Measurements from ENCODE around the gene RSL1D1. TPM values are rescaled to one million over a fixed set of nuclear protein-coding genes. Genes with fewer than 3 reads are reported as not detected.

The RSL1D1 gene
- total and polyA plus RNA-seq, 9 of the 15 experiments (the other 6 are each of a cell fraction or from before 2014, with no cell fraction given), result 259 to 753 (median 373) TPM

- no peak for TF ChIP-seq CEBPZ (IDR thresholded peaks at IDR 0.05; ENCODE audit: borderline replicate concordance, low read depth, low read length)
- no peak for TF ChIP-seq EP400 (IDR thresholded peaks at IDR 0.05)
- TF ChIP-seq ZNF143 (CRISPR knock-in tag; IDR thresholded peaks at IDR 0.05), result no peak
- no peak for TF ChIP-seq PTTG1 (tag; IDR thresholded peaks at IDR 0.05; ENCODE audit: low read depth)
Measured at GRCh38 chr16:11836650-11837244, 14.6 kb downstream of the RSL1D1 start (continued).

GRCh38 chr16:11835891-11836649, 15.3 kb downstream of the RSL1D1 start:
- Histone ChIP-seq H3K9me1 (ENCODE audit: control insufficient read depth, insufficient read depth, low read length) (no peaks in the 10 kb centered on the region), H3K27ac (ENCODE audit: extremely low read depth, low read depth, low read length) (no peak overlapping the region), H3K36me3 (ENCODE audit: control insufficient read depth, insufficient read depth, low read length) (peaks cover 50% of the 10 kb centered on the region), H3K4me2 (ENCODE audit: insufficient read depth, low read length) (no peak overlapping the region), H3K79me2 (ENCODE audit: control insufficient read depth, insufficient read depth, low read length) (no peaks in the 10 kb centered on the region), H3K27me3 (ENCODE audit: control insufficient read depth in 2 of 2, insufficient read depth in 2 of 2, low read length in 2 of 2) (no peaks in the 10 kb centered on the region), H3K4me3 (no peak overlapping the region), H3K4me1 (replicated peaks in 1 of 2; ENCODE audit: control insufficient read depth in 2 of 2, insufficient read depth in 2 of 2, low read length in 2 of 2) (peaks cover 0 to 6% of the 10 kb centered on the region in 2 experiments; a peak in 2 of 5 replicates), H2AFZ (ENCODE audit: low read depth, low read length) (no peak overlapping the region), H4K20me1 (replicated peaks; ENCODE audit: control insufficient read depth, insufficient read depth, low read length) (peaks cover 15% of the 10 kb centered on the region), H3K9me3 (replicated peaks; ENCODE audit: control insufficient read depth, insufficient read depth, low read depth, low read length) (no peaks in the 10 kb centered on the region), H3K9ac (ENCODE audit: insufficient read depth in 1 of 2, low read depth in 2 of 2, low read length in 2 of 2) (no peak overlapping the region)
- WGBS (ENCODE audit: insufficient coverage, low coverage, missing lambda C conversion rate), result 8% methylated on average over 8 of the region's 9 CpGs
- DNase-seq (ENCODE audit: extremely low read depth in 1 of 4, low spot score in 3 of 4) (peak in 1 of 4 experiments; percentile 46), FAIRE-seq (peak; percentile 61), ATAC-seq (peak; percentile 51)
- CTCF ChIA-PET (ENCODE audit: low intra/inter-chr PET ratio), result no interaction called here
- in situ Hi-C loops (cut with MboI), result no loop called here
- no TSS peak for BruUV-seq (replicated peaks)
- intact Hi-C loops (cut with micrococcal nuclease), result no loop called here
- POLR2A ChIA-PET, result interaction anchor here (0.6 to 5.5 kb wide), 8 partner anchors 10 to 255 kb away, joined by 3 to 31 read pairs (median 4); partner anchors contain the start of gene RSL1D1
- TF ChIP-seq E4F1 (CRISPR knock-in tag; IDR thresholded peaks at IDR 0.05; ENCODE audit: borderline replicate concordance), result no peak
- TF ChIP-seq OTX1 (CRISPR knock-in tag; IDR thresholded peaks at IDR 0.05), result no peak
- 0 out of 2 replicates have a peak, but pooled peaks have one; percentile 26 for TF ChIP-seq ZBTB26 (CRISPR knock-in tag; IDR thresholded peaks at IDR 0.05)
- TF ChIP-seq PKNOX1 (IDR thresholded peaks at IDR 0.05), result peak; percentile 31; the same call in 1 of the 2 replicates
- TF ChIP-seq SNAPC5 (CRISPR knock-in tag; IDR thresholded peaks at IDR 0.05), result no peak

All from K562 (cell line).